ENCODE measurements around the gene SUSD1.

DNA sequence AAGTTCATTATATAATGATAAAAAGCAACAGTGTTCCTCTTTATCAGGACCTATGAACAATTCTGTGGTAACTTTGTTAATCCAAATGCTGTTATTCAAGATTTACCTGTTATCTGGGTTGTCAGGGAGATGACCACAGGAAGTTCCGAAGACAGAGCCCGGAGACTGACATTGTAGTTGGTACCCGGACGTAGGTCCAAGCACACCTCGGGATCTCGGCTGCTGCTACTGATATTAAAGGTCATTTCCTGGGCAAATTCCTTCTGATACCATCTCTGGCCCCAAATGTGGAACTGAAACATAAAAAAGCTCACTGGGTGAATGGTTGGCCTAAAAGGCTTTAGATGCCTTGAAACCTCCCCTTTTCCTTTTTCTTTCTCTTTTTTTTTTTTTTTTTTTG is 96.7 kb downstream of the SUSD1 start:
- TF ChIP-seq POLR2A (IDR thresholded peaks at IDR 0.05) (no peak), EP300 (IDR thresholded peaks at IDR 0.05) (no peak)
- TF ChIP-seq, protein P1, sequence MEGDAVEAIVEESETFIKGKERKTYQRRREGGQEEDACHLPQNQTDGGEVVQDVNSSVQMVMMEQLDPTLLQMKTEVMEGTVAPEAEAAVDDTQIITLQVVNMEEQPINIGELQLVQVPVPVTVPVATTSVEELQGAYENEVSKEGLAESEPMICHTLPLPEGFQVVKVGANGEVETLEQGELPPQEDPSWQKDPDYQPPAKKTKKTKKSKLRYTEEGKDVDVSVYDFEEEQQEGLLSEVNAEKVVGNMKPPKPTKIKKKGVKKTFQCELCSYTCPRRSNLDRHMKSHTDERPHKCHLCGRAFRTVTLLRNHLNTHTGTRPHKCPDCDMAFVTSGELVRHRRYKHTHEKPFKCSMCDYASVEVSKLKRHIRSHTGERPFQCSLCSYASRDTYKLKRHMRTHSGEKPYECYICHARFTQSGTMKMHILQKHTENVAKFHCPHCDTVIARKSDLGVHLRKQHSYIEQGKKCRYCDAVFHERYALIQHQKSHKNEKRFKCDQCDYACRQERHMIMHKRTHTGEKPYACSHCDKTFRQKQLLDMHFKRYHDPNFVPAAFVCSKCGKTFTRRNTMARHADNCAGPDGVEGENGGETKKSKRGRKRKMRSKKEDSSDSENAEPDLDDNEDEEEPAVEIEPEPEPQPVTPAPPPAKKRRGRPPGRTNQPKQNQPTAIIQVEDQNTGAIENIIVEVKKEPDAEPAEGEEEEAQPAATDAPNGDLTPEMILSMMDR (IDR thresholded peaks at IDR 0.05) = no peak

Measured in ovary (tissue), 3 donors.